GM19452 (cell line): ENCODE data around the gene URB2.
"Not testable (repeated sequence)": the region's sequence is repeated elsewhere in the genome, so short reads cannot be mapped to it uniquely, and the experiment has no call there.

Experiments used
- ATAC-seq: cut with Tn5 transposase; IDR thresholded peaks from one replicate; pipeline ENCODE4 v1.9.1; 2021; ENCODE audit not compliant: unreplicated experiment

Gene URB2

DNA sequence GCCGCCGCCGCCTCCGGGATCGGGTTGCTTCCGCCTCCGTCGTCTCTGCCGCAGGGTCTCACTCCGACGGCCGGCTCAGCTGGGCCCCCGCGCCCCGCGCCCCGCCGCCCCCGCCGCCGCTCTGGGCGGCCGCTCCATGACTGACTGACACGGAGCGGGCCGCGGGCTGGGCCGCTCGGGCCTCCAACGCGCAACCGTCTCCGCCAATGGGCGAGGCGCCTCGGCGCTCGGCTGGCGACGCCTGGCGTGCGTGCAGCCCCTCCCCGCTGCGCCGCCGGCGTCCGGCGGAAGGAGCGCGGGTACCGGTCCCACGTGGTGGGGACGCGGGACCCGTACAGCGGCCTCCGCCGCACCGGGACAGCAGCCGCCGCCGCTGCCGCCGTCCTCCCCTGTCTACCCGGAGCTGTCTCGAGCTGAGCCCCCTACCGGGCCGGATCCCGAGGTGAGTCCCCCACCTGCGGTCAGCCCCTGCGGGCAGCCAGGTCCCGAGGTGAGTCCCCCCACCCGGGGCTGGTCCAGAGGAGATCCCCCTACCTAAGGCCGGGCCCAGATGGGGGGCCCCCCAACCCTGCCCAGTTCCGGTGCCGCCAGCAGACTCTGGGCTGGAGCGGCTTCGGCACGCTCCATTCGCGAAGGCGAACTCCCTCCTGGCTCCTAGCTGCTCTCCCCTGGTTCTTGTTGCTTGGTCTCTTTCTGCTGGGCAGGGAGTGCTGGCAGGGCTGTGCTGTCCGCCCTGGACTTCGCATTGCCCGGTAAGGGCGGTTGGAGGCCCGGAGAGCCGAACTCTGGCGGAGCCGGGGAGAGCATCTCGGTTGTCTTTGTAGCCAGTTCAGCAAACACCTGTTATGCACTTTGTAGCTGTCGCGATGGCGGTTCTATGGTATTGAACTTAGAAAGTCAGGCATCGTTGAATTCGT, at the start of gene URB2, which contains the start of gene TAF5L:
Gene URB2, plus strand, starts transcription at position 333 of the 917 bp plus-strand sequence. CDS start 1,387 bp downstream, outside the sequence.
Gene TAF5L, minus strand, starts transcription at position 208 of the 917 bp plus-strand sequence. CDS start 11,640 bp downstream, outside the sequence.
- peak; percentile 86 for ATAC-seq

DNA sequence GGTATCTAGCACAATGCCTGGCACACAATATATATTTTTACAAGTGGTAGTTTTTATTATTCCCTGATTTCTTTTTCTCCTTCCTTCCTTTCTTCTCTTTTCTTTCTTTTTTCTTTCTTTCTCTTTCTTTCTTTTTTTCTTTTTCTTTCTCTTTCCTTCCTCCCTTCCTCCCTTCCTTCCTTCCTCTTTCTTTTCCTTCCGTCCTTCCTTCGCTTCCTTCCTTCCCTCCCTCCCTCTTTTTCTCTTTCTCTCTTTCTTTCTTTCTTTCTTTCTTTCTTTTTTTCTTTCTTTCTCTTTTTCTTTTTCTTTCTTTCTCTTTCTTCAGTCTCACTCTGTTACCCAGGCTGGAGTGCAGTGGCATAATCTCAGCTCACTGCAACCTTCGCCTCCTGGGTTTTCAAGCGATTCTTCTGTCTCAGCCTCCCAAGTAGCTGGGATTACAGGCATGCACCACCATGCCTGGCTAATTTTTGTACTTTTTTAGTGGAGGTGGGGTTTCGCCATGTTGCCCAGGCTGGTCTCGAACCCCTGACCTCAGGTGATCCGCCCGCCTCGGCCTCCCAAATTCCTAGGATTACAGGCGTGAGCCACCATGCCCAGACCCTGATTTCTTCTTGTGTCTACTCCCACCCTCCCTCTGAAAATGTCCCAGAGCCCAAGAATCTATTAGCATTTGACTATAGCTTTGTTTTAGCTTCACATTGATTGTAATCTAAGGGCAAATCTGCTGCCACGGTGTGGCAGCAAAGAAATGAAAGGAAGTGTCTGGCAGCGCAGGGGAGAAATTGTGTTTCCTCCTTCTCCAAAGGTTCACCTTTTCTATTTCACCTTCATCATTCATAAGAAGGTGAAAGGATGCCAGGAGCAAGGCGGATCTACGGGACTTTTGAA, 47.6 kb upstream of the URB2 start:
- ATAC-seq = no peak

DNA sequence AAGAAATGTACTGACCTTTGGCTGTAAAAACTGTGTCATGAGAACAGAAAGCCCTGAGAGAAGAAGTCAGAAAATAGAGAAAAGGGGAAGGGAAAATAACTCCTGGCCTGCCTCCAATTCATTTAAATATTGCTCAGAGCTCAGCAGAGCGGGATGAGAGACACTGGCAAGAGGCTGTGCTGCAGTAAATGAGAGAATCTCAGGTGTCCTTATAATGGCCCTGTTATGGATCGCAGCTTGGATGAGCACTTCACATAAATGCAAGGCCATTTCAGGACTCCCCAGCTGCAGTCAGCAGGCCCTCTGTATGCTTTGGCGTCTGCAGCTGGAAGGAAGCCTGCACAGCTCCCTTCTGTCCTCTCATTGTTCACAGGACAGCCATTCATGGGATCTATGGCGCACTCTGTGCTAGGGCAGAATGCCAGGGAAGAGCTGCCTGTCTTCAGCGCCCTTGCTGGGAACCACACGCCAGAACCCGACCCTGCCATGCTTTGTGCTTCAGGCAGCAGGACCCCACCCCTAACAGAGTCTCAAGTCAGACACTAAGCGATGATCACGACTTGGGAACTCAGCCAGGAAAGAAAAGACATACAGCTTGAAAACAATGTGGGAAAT, 46.9 kb upstream of the URB2 start:
- ATAC-seq = no peak

DNA sequence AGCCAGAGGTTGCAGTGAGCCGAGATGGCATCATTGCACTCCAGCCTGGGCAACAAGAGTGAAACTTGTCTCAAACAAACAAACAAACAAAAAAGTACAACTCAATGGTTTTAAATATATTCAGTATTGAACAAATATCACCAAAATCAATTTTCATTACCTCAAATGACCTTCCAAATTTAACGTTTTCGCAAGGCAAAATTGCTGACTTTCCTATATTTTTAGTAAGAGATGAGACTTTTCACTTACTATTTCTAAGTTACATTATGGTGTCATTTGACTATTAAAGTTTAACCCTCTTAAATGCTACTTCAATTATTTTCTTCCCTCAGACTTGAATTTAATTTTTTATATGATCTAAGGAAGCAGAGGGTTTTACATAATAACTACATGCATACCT, 44.6 kb upstream of the URB2 start:
- ATAC-seq = no peak

DNA sequence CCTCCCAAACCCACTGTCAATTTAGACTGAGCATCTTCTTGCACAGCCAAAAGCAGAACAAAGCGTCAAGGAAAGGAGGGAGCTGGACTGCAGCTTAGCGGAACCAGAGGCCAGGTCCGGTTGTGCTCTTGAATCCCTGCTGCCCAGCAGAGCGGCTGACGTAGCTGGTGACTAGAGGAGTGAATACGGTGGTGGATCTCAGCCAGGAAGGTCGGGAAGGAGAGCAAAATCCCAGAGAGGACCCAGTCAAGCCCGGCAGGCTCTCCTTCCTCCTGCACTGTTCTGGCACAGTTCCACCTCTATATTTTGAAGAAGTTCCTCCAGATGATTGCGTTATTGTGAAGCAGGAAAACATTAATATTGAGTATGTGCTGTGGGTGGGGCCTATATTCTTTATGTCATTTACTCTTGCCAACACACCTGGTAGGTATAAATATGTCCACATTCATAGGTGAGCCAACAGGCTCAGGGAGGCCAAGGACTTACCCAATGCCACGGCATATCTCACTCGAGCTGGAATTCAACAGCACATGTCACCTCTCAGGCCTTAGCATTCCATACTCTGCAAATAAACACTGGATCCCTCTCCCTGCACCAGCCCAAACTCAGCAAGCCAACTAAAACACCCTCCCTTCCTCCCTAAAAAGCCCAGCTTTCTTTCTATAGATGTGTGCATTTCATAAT, 43.9 kb upstream of the URB2 start:
- ATAC-seq = no peak

DNA sequence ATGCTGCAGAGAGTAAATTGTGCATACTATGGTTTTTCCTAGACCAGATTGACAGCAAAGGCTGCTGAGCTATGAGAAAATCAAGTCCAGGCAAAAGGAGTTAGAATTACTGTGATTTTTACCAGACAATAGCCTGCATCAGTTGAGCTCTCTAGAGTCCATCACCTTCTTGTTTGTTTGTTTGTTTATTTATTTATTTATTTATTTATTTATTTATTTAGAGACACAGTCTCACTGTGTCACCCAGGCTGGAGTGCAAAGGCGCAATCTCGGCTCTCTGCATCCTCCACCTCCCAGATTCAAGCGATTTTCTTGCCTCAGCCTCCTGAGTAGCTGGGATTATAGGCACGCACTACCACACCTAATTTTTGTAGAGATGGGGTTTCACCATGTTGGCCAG, 43.3 kb upstream of the URB2 start:
- ATAC-seq = no peak

DNA sequence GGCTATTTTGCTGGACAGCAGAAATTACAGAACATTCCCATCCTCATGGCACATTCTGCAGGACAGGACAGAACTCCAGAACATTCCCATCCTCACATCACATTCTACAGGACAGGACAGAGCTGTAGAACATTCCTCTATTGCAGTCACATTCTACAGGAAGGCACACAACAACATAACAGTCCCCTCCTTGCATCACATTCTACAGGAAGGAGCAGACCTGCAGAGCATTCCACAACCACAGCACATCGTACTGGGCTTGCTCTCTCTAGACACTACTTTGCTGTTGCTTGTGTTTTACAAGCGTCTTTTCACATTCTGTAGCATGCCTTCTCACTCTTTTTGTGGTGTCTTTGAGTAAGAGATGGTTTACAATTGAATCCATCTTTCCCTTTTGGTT, 40.7 kb upstream of the URB2 start:
- no peak for ATAC-seq

DNA sequence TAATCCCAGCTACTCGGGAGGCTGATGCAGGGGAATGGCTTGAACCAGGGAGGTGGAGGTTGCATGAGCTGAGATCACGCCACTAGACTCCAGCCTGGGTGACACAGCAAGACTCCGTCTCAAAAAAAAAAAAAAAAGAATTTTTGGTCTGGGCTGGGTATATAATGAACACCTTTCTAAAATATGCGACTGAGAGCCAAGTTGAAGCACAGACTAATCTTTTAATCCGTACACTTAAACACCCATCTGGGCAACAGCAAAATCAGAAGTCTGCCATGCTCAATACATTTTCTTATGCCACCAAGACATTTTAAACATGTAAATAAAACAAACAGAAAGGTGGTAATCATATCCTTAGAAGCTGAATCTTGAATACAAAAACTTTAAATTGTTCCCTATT, 35.9 kb upstream of the URB2 start:
- ATAC-seq = no peak

DNA sequence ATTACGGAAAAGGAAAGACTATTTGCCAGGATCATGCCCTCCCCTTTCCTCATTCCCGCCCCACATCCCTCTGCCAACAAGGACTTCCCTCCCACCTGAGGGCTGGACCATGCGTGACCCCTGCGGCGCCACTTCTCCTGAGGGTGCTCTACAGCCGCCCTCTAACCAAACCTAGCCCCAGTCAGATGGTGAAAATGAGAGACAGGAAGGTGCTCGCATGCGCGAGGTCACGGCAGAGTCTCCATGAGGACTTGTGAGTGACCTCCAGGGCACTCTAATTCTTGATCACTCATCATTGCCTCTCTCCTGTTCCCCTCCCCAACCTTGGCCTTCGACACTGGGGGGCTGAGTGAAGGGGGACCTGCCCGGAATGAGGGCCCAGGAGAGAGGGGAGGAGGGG, 32.2 kb upstream of the URB2 start:
- ATAC-seq = no peak

DNA sequence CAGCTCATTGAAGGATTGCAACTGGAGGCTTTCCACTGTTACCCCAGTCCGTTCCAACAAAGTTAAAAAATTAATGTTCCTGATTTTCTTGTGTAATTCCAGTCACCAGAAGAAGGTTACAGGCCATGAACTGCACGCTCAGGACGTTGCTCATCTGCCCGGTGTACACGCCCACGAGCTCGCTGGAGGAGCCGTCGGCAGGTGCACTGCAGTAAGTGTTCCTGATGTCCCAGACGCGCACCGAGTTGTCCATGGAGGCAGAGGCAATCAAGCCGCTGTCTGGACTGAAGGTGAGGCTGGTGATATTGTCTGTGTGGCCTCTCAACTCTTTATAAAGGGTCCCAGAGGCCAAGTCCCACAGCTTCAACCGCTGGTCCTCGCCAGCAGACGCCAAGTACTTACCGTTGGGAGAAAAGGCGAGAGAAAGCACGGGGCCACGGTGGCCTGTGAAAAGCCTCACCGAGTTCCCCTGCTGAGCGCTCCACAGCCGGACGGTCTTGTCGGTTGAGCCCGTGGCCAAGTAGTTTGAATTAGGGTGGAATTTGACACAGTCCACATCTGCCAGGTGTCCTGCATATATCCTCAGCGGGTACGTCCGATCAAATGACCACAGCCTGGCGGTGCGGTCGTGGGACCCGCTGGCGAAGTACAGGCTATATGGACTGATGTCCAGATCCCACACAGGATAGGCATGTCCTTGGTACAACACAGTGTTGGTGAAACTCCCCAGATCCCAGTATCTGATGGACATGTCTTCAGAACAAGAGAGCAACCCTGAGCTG, 31.6 kb upstream of the URB2 start:
- ATAC-seq = no peak

DNA sequence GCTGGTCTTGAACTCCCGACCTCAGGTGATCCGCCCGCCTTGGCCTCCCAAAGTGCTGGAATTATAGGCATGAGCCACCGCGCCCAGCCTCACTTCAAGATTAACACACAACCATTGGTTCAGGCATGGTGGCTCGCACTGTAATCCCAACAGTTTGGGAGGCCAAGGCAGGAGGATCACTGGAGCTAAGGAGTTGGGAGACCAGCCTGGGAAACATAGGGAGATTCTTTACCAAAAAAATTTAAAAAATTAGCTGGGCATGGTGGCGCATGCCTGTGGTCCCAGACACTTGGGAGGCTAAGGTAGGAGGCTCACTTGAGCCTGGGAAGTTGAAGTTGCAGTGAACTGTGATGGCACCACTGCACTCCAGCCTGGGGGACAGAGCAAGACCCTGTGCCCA, 30.2 kb upstream of the URB2 start:
- not testable (repeated sequence) for ATAC-seq

DNA sequence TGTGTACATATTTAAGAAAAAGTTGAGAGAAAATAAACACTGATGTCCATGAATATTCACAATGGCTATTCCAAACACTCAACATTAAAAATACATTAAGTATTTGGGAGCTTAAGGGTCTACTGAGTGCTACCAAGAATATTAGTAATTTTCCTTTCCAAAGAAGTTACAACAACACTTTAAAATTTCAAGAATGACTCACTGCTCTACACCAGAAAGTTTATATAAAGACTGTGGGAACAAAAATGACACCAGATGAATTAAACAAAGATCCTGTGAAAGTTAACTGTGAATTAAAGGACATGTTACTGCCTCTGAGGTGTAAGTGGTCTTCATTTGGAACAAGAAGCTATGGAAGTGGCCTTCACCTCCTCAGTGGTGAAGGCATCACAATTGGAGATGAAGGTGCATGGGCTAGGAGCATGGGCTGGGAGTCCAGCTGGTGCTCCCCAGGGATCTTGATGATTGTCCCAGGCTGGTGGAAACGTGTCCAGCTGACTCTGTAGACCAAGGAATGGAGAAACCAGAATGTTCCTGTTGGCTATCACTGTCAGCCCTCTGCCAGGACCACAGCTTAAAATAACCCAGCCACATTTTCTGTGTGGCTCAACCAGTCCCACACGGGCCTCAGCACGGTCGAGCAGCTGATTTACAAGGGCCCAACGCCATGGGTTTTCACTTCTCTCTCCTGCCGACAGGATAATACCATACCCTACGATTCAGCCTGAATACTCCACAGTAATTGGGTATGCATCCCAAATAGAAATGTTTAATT, 28.9 kb upstream of the URB2 start:
- no peak for ATAC-seq

DNA sequence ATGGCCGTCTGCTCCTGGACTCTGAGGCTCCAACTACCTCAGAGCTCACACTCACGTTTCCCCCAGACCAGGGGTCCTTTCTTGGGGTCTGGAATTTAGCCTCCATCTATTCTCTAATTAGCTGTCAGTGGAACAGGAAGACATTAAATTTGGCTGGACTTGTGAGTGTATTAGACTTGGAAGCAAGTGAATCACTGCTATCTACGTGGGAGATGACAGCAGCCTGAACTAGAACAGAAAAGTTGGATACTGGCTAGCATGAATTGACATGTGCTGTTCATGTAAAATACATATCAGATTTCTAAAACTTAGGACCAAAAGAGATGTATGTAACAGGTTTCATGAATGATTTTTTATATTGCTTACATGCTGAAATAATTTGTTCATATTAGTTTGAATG, 28.2 kb upstream of the URB2 start:
- ATAC-seq = no peak

DNA sequence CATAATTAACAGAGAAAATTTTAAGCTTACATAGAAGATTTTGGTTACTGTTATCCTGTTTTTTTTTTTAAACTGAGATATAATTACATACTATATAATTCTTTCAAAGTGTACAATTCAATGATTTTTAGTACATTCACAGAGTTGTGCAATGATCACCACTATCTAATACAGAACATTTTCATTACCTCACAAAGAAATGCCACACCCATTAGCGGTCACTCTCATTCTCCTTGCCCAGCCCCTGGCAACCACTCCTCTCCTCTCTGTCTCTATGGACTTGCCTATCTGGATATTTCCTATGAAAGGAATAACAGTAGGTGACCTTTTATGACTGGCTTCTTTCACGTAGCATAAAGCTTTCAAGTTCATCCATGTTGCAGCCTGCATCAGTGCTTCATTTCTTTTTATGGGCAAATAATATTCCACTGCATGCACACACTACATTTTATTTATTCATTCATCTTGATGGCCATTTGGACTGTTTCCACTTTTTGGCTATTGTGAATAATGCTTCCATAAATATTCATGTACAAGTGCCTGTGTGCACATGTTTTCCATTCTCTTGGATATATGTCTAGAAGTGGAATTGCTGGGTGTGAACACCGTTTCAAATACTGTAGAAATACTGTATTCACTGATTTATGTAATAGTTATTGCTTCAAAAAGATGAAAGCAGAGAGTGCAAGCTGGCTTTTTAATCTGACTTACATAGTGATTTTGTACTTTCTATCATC, 26.7 kb upstream of the URB2 start:
- no peak for ATAC-seq

DNA sequence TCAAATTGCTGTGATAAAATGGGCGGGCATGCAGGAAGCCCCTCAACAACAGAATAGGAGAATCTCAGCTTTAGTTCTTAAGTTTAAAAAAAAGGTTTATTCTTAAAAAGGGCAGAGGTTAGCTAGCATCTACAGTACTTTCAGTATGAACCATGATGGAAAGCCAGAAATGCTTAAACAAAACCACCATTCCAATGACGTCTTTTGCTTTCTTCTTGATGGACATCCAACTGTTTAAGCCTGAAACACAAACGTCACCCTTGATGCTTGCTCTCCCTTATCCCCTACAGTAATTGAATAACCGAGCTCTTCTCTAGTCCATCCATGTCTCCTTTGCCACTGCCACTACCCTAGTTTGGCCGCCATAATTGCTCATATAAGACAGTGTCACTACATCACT, 25.8 kb upstream of the URB2 start:
- no peak for ATAC-seq

DNA sequence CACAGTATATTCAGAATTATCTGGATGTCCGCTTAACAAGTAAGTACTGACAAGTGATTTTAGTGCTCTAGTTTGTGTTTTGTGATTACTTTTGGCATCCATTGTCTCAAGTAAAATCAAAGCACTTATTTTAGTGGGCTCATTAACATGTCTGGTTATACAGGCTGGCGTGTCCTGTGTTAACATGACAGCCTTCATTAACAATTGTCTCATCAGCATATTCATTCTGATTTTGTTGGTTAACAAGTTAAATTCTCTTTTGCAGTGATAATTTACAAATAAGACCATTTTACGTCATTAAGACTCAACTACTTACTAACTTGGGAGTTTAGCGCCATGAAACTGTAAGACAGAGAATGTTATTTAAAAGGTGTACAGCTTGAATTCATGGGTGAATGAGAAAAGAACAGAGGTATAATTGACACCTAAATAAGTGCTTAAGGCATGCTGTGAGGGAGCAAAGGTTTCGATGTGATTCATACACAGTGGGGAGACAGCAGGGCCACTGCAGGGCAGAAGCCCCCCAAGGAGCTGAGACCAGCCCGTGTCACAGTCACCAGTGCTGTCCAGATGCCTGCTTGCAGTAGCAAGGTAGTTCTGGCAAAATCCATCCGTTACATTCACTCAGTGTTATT, 22.6 kb upstream of the URB2 start:
- no peak for ATAC-seq

DNA sequence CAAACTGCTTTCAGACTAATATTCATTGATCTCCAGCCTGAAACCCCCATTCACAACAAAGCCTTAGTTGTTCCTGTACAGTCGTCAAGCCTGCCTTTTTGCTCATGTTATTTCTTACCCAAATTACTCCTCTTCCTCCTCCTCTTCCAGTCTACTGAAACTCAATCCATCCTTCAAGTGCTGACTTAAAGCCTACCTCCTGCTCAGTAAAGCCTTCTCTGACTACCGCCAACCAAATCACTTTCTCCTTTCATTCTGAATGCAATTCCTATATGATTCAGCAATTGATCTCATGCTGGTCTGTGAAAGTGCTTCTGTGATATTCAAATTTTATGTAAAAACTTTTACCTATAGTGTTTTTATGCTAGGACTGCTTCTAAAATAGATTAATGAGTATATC, 18.7 kb upstream of the URB2 start:
- no peak for ATAC-seq

DNA sequence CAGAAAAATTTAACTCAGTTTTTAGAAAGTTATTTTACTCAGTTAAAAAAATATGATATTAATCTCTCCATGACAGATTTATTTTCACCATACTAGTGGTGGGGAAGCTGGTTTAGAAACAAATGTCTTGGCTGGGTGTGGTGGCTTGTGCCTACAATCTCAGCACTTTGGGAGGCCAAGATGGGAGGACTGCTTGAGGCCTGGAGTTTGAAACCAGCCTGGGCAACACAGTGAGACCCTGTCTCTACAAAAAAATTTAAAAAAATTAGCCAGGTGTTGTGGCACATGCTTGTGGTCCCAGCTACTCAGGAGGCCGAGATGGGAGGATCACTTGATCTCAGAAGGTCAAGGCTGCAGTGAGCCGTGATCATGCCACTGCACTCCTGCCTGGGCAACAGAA, 17.5 kb upstream of the URB2 start:
- no peak for ATAC-seq
